Right hindlimb (tissue), 1 donor: ENCODE measurements around the gene TTLL9.
"Not testable (repeated sequence)": the region's sequence is repeated elsewhere in the genome, so short reads cannot be mapped to it uniquely, and the experiment has no call there.

Experiments used
- DNase-seq: peaks from one replicate; pipeline ENCODE4 v3.0.0-alpha.2; 2018

The TTLL9 gene

DNA sequence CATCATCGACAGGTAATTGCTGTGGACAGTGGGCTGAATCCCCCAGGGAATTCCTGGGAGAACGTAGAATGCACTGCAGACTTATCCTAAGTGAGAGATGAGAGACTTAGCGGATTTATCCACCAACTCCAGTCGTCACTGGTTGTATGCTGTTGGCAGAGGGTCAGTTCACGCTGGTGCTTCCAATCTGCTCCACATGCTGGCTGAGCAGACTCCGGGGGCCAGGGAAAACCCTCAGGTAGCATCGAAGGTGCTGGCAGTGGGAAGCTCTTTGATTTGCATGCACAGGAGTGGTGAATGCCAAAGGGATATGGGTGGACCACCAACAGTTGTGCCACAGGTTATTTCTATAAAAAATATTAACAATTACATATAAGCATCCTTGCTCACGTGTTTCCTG is 20.2 kb downstream of the TTLL9 start:
- DNase-seq, result no peak

- DNase-seq, result peak; percentile 53
Observed at GRCh38 chr20:31894980-31895675, 24.7 kb downstream of the TTLL9 start.

DNA sequence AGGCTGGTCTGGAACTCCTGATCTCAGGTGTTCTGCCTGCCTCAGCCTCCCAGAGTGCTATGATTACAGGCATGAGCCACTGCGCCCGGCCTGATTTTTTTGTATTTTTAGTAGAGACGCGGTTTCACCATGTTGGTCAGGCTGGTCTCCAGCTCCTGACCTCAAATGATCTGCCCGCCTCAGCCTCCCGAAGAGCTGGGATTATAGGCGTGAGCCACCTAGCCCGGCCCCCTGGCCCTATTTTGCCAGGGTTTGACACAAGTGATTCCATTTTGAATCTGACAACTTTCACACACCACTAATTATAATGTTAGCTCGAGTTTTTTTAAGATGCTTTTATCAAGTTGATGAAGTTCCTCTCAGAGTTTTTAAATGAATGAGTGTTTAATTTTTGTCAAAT is 25.6 kb downstream of the TTLL9 start:
- DNase-seq, result no peak

GRCh38 chr20:31897541-31897940 is 27.1 kb downstream of the TTLL9 start:
- DNase-seq, result no peak

GRCh38 chr20:31901615-31902014 is 31.2 kb downstream of the TTLL9 start:
- no peak for DNase-seq

GRCh38 chr20:31903627-31904386 is 33.4 kb downstream of the TTLL9 start:
- no peak for DNase-seq

GRCh38 chr20:31906001-31906400 is 35.6 kb downstream of the TTLL9 start:
- no peak for DNase-seq

- no peak for DNase-seq
Observed at GRCh38 chr20:31907046-31907445, 36.6 kb downstream of the TTLL9 start.

- no peak for DNase-seq
Observed at GRCh38 chr20:31908016-31908415, 37.6 kb downstream of the TTLL9 start.

- DNase-seq, result no peak
Observed at GRCh38 chr20:31908424-31908823, 38.0 kb downstream of the TTLL9 start.

DNA sequence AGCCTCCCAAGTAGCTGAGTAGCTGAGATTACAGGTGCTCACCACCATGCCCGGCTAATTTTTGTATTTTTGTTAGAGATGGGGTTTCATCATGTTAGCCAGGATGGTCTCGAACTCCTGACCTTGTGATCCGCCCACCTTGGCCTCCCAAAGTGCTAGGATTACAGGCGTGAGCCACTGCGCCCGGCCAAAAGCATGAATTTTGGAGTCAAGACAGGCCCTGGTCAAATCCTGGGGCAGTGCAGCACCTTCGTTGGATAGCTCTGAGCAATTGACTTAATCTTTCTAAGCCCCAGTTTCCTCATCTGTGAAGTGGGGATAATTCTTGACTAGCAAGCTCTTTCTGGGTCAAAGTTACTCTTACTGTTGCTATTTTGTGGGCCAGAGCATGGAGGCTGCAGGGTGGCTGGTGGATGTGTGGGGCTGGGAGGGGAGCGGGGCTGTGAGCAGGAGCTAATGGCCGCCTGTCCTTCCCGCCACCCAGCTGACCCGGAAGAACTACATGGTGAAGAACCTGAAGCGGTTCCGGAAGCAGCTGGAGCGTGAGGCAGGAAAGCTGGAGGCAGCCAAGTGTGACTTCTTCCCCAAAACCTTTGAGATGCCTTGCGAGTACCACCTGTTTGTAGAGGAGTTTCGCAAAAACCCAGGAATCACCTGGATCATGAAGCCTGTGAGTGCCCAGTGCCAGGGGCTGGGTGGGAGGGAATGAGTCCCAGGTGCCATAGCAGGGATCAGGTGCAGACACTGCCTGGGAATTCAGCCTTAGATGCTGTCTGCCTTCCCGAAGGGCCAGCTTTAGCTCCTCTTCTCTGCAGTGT is 39.0 kb downstream of the TTLL9 start:
- no peak for DNase-seq

GRCh38 chr20:31910071-31910803 is 39.8 kb downstream of the TTLL9 start:
- DNase-seq, result no peak

DNA sequence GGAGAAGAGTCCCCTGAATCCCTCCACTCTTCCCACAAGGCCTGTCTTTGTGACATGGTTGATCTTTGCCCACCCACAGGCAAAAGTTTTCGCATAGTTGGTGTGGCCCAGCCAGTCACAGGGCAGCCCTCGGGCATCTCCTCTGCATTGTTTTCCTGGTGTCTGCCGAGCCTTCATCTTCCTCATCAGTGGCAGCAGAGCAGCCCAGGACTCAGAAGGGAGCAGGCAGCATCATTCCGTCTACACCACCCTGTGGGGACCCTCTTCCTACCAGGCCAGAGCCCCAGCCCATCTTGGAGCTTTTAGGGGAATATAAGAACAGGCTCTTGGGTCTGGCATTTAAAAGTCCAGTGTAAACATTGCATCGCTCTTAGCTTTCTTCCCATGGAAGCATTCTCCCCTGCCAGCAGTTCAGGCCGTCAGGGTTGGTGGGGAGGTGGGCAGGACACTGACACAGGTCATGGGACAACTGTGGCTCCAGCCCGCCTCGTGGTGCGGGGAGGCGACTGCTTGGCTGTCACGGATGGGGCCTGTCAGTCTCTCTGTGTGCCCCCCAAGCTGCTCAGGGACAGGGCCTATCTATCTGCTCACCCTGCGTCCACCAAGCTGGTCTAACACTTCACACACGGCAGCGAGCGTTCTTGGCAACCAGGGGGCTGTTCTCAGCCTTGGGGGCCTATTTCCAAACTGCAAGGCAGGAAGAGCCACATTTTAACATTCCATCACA is 43.2 kb downstream of the TTLL9 start:
- no peak for DNase-seq

DNA sequence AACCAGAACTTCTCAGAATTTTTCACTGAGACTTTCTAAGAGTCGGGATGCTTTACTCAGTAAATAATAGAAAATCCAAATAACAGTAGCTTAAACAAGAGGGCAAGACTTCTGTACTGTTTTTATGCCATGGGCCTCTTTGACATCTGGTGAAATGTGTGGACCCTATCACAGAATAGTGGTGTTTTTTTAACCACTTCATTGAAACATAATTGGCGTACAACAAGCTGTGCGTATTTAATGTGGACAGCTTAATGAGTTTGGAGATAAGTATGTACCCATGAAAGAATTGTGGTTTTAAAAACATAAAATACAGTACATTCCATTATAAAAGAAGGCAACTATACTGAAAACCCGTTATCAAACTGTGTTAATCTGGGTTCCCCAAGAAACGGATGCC is 43.7 kb downstream of the TTLL9 start:
- no peak for DNase-seq

DNA sequence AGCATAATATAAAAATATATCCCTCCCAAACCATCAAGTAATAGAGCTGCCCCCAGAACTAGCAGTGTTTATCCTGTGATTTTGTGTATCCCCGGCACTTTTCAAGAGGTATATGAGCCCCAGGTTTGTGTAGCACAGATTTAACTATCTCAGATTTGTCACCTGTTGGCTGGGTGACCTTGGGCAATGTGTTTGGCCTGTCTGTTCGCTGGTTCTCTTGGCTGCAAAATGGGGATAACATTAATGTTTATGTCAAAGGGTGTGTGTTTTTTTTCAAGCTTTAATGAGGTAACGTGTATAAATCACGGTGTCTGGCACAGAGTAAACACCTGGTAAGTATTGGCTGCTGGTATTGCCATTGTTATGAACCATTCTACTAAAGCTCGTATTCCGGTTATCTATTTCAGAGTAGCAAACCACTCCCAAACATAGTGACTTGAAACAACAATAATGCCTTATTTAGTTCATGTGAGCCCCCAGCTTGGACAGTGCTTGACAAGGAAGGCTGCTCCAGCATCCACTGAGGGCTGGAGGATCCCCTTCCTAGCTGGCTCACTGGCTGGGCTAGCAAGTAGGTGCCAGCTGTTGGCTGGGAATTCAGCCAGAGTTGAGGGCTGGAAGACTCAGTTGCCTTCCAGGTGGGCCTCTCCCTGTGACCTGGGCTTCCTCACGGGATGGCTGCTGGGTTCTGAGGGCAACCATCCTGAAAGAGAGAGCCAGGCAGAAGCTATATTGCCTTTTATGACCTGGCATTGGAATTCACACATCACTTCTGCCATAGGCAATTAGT is 45.3 kb downstream of the TTLL9 start:
- no peak for DNase-seq

GRCh38 chr20:31916708-31917107 is 46.3 kb downstream of the TTLL9 start:
- DNase-seq, result no peak

- DNase-seq, result not testable (repeated sequence)
Observed at GRCh38 chr20:31917962-31918412, 47.6 kb downstream of the TTLL9 start.

DNA sequence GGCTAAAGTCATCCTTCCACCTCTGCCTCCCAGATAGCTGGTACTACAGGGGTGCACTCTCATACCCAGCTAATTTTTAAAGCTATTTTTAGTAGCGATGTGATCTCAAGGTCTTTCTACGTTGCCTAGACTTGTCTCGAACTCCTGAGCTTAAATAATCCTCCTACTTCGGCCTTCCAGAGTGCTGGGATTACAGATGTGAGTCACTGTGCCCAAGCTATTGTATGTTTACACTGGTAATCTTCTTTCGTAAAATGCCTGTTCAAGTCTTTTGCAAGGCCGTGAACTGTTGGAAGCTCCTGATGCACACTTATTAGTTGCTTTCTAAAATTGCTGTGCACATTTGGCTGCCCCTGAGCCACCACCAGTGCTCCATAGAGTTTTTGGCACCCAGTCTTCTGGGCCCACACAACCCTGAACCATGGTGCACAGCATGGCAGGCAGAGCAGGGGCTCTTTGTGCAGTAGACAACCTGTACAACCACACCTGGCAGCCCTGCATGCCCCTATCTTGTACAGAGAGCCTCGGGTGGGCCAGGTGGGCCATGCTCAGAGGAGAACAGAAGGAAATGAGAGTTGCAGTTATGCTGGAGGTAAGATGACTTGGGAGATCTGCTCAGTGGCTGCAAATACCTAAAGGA is 48.2 kb downstream of the TTLL9 start:
- no peak for DNase-seq

GRCh38 chr20:31919410-31920155 is 49.1 kb downstream of the TTLL9 start:
- no peak for DNase-seq

DNA sequence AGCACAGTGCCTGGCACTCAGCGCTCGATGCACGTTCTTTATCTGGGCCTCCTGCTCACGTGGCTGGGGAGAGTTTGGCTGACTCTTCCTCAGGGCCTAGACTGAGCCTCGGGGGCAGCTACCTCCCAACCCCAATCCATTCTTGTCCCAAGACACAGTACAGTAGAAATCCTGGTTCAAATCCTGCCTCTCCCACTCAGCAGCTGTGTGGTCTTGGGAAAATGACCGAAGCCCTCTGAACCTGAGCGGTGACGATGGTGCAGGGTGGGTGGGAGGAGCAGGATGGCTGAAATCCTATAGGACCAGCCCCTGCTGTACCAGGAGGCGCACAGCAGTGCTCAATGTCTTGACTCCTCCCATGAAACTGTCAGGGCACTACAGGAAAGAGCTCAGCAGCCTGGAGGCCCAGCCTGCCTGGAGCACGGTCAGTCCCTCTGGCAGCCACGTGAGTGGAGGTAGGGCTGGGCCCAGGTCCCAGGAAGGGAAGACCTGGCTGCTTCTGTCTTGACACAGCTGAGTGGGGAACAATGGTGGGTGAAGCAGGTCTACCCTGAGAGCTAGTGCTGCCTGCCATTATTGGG is 49.9 kb downstream of the TTLL9 start:
- no peak for DNase-seq
